ENCODE results near the gene ST3GAL4.
A peak's percentile ranks its signal among the peaks of the same experiment; 100 is the strongest.
"Not testable (repeated sequence)": the region's sequence is repeated elsewhere in the genome, so short reads cannot be mapped to it uniquely, and the experiment has no call there.

The ST3GAL4 gene

DNA sequence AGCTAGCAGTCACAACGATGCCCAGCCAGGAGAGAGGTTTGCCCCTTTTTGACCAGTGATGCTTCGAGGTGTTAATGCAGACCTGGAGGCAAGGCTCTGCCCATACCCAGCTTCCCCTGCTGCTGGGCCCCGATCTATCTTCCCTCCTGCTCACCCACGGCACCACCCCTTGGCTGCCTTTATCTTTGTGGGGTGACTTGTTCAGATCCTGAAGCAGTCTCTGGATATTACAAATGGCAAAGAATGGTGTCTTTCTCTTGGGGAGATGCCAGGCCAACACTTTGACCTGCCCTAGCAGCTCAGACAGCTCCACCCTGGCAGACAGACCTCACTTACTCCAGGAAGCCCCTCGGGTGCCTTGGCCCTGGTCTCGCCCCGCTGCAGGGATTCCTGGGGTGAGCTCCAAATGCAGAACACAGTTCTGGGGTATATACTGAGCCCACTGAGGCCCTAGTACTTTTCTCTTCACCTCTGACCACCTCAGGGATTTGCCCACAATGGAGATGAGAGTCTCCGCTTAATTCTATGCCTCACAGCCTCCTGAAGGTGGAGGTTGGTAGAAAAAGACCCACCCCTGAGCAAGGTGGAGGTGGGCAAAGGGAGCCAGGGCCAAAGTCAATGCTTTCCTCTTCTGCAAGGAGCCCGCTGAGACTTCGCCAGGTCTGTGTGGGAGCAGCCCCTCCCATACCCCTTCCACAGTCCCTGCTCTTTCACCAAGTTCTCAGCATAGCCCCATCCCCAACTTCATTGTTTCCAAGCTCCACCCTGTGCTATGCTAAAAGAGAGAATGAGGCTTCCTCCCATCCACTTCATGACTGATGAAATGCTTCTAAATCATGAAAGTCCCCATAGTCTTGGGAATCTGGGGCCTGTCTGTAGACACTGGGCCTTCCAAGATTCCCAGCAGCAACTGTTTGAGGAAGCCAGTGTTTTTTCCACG is 11.1 kb upstream of the ST3GAL4 start:
- DNase-seq: no peak
- in situ Hi-C loops (cut with MboI; ENCODE audit: low pct_unique_long_range_greater_than_20kb, low sequenced_read_pairs): no loop called here

GRCh38 chr11:126345283-126345682 is 10.2 kb upstream of the ST3GAL4 start:
- in situ Hi-C loops (cut with MboI; ENCODE audit: low pct_unique_long_range_greater_than_20kb, low sequenced_read_pairs): no loop called here
- no peak for DNase-seq

- in situ Hi-C loops (cut with MboI; ENCODE audit: low pct_unique_long_range_greater_than_20kb, low sequenced_read_pairs): no loop called here
- peak; percentile 91 for DNase-seq
Observed at GRCh38 chr11:126345759-126346585, 9.5 kb upstream of the ST3GAL4 start.

DNA sequence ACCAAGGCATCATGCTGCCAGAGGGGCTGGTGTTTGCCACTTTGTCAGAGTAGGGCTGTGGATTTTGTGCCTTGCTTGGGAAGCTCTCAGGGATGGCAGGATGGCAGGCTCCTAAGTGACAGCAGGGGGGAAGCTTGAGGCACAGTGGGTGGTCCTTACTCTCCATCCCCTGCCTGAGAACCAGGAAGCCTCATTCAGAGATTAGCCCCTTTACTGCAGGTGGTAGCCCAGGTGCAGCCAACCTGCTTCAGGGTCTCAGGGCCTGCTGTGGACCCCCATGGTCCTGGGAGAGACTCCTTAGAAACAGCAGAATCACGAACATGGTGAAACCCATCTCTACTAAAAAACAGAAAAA is 8.9 kb upstream of the ST3GAL4 start:
- in situ Hi-C loops (cut with MboI; ENCODE audit: low pct_unique_long_range_greater_than_20kb, low sequenced_read_pairs): no loop called here
- no peak for DNase-seq

DNA sequence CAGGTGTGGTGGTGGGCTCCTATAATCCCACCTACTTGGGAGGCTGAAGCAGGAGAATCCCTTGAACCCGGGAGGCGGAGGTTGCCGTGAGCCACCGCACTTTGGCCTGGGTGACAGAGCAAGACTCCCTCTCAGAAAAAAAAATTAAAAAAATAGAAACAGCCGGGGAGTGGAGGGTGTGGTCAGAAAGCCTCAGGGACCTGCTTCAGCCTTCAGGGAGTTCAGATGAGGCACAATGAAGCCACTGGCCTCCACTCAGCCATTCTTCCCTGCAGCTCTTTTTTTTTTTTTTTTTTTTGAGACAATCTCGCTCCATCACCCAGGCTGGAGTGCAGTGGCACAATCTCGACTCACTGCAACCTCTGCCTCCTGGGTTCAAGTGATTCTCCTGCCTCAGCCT is 8.5 kb upstream of the ST3GAL4 start:
- in situ Hi-C loops (cut with MboI; ENCODE audit: low pct_unique_long_range_greater_than_20kb, low sequenced_read_pairs); DNase-seq: not testable (repeated sequence)

GRCh38 chr11:126347751-126348668 is 7.5 kb upstream of the ST3GAL4 start:
- in situ Hi-C loops (cut with MboI; ENCODE audit: low pct_unique_long_range_greater_than_20kb, low sequenced_read_pairs): no loop called here
- no peak for DNase-seq

GRCh38 chr11:126348806-126349582 is 6.5 kb upstream of the ST3GAL4 start:
- DNase-seq: no peak

GRCh38 chr11:126350836-126351235 is 4.7 kb upstream of the ST3GAL4 start:
- in situ Hi-C loops (cut with MboI; ENCODE audit: low pct_unique_long_range_greater_than_20kb, low sequenced_read_pairs): no loop called here

More at GRCh38 chr11:126348806-126349582, 6.5 kb upstream of the ST3GAL4 start:
- in situ Hi-C loops (cut with MboI; ENCODE audit: low pct_unique_long_range_greater_than_20kb, low sequenced_read_pairs): no loop called here

DNA sequence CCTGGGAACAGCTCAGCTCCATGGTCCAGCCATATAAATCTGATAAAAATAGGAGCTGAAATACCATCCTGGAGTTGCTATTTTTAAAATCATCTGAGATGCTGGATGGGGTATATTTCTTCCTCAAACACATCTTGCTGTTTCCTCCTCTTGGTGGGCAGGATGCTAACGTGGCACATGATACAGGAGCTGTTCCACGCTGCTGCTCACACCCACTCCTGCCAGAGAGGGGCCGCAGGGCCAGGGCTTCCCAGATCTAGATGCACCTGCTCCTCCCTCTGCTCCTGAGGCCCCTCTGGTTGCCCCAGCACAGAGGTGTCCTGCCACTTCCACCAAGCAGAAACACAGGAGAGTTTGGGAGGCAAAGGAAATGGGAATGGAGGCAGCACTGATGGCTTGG is 3.3 kb upstream of the ST3GAL4 start:
- DNase-seq: no peak
- in situ Hi-C loops (cut with MboI; ENCODE audit: low pct_unique_long_range_greater_than_20kb, low sequenced_read_pairs): no loop called here

More at GRCh38 chr11:126350836-126351235, 4.7 kb upstream of the ST3GAL4 start:
- DNase-seq: no peak

DNA sequence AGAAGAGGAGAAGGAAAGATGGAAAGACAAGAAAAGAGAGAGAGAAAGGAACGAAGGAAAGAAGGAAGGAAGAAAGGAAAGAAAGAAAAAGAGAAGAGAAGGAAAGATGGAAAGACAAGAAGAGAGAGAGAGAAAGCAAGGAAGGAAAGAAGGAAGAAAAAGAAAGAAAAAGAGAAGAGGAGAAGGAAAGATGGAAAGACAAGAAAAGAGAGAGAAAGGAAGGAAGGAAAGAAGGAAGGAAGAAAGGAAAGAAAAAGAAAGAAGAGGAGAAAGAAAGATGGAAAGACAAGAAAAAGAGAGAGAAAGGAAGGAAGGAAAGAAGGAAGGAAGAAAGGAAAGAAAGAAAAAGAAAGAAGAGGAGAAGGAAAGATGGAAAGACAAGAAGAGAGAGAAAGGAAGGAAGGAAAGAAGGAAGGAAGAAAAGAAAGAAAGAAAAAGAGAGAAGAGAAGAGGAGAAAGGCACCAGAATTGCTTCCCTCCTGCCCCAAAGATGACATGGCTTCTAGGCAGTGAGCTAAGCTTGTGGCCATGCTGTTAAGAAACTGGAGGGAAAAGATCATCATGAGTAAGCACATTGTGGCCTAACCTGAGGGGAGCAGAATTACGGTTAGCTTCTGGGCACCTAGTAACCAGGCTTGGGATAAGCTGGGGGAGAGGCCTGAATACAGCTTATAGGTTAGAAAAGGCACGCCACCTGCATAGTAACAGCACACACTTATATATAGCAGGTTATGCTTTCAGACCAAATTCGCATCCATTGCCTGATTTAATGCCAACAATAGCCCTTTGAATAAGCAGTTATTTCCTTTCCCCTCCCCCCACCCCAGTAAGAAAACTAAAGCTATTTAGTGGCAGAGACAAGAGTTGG is 2.3 kb upstream of the ST3GAL4 start:
- peak; percentile 68 for DNase-seq
- in situ Hi-C loops (cut with MboI; ENCODE audit: low pct_unique_long_range_greater_than_20kb, low sequenced_read_pairs): no loop called here

- in situ Hi-C loops (cut with MboI; ENCODE audit: low pct_unique_long_range_greater_than_20kb, low sequenced_read_pairs): no loop called here
- DNase-seq: no peak
Observed at GRCh38 chr11:126354631-126355323, 709 bp upstream of the ST3GAL4 start.

DNA sequence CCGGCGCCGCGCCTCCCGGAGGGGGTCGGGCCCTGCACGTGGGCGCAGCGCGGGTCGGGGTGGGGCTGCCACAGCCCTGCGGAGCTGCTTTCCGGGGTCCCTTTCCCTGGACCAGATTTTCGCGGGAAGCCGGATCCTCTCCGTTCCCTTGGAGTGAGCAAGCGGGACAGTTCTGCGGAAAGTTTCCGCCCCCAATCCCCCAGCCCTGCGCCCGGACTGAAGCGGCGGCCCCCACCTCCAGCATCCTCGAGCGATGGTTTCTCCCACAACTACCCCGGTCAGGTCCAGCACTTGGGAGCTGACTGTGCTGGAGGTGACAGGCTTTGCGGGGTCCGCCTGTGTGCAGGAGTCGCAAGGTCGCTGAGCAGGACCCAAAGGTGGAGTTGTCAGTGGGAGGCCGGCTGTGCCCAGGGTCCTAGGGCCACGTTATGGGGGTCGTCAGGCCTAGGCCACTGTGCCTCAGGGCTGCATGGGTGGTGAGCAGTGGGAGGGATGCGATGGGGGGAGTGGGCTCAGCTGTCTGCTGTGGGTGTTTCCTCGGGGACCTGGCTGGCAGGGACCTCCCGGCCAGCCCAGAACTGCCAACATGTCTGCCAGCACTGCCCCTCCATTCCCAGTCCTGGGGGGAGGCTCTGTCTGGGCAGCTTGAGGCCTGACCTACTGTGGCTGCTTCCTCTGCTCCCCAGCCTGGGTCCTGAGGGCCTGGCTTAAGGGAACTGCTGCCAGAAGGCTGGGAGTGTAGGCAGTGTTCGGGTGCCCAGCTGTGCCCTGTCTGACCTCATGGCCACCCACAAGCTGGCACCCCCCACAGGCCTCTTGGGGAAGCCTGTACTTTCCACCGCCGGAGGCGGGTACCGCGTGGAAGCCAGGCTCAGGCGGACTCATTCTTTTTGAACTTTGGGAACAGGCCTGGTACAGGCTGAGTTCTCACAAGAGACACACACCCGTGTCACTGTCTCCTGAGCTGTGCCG is 726 bp downstream of the ST3GAL4 start:
- DNase-seq: peak; percentile 53
- in situ Hi-C loops (cut with MboI; ENCODE audit: low pct_unique_long_range_greater_than_20kb, low sequenced_read_pairs): no loop called here

DNA sequence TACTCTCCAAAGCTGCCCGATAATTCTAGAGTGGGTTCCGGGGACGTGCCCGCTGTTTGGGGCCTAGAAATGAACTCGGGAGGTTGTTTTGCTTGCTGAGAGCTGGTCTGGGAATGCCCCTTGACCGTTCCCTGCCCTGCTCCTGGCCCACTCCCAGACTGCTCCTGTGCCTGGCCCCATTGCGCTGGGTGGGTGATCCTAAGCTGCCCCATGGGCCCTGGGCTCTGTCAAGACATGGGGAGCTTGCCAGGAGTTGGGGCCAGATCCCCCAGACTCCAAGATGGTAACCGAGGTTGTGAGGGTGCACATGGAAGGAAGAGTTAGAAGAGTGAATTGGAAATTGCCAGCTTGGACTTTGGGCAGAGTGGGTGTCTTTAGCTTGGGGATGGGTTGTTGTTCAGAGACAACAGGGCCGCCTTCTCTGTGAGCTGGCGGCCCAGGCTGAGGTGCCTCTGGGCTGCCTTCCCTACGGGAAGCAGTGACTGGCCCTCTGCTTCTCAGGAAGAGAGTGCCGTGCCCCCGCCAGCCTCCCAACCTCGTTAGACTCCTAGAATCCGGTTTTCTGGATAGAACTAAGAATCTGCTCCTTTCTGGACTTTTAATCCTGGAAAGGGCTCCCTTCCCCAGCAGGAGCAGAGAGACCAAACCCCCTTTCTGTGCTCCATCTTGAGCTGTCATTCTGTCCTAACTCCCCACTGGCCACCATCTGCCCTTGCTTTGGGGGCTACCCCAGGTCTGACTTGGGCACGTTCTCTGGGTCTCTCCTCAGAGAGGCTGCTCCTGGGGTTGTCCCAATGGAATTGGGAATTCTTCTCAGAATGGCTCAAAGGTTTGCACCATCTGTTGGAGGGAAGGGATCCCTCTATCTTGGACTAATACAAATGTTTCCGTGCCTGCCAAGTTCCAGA is 1.8 kb downstream of the ST3GAL4 start:
- in situ Hi-C loops (cut with MboI; ENCODE audit: low pct_unique_long_range_greater_than_20kb, low sequenced_read_pairs): no loop called here
- DNase-seq: no peak

GRCh38 chr11:126357969-126358762 is 2.7 kb downstream of the ST3GAL4 start:
- in situ Hi-C loops (cut with MboI; ENCODE audit: low pct_unique_long_range_greater_than_20kb, low sequenced_read_pairs): no loop called here
- DNase-seq: no peak

Measured in KBM-7 (cell line).